ENCODE results near the gene IGSF5. TPM values are rescaled to one million over a fixed set of nuclear protein-coding genes. Genes with fewer than 3 reads are reported as not detected.

The IGSF5 gene
- total and polyA plus RNA-seq, 9 of the 15 experiments (the other 6 are each of a cell fraction or from before 2014, with no cell fraction given) = not detected

- no peak for TF ChIP-seq ZNF277 (CRISPR knock-in tag; IDR thresholded peaks at IDR 0.05; ENCODE audit: borderline replicate concordance)
- no peak for TF ChIP-seq POLR2H (tag; IDR thresholded peaks at IDR 0.05; ENCODE audit: low read depth)
- TF ChIP-seq NFYB (IDR thresholded peaks at IDR 0.05; ENCODE audit: extremely low read depth, insufficient read length) = no peak
- TF ChIP-seq POLR2A (conservative IDR thresholded peaks at IDR 0.05) = no peak
- no peak for TF ChIP-seq POLR2B (IDR thresholded peaks at IDR 0.05; ENCODE audit: low read depth, partially characterized antibody)
- TF ChIP-seq MBD2 (IDR thresholded peaks at IDR 0.05; ENCODE audit: borderline replicate concordance, low read depth) = no peak
Observed at GRCh38 chr21:39825250-39825649, 80.3 kb downstream of the IGSF5 start (continued).

GRCh38 chr21:39834543-39834942 is 89.6 kb downstream of the IGSF5 start:
- no TSS peak for BruUV-seq (replicated peaks)
- 0% methylated on average over 3 of the region's 4 CpGs for WGBS (ENCODE audit: insufficient coverage, low coverage, missing lambda C conversion rate)

More at GRCh38 chr21:39834543-39834942, 89.6 kb downstream of the IGSF5 start:
- FAIRE-seq (no peak), DNase-seq (ENCODE audit: extremely low read depth in 1 of 4, low spot score in 3 of 4) (no peak), ATAC-seq (no peak)
- Histone ChIP-seq H3K79me2 (ENCODE audit: control insufficient read depth, insufficient read depth, low read length) (no peaks in the 10 kb centered on the region), H3K9me1 (ENCODE audit: control insufficient read depth, insufficient read depth, low read length) (no peaks in the 10 kb centered on the region), H3K36me3 (ENCODE audit: control insufficient read depth, insufficient read depth, low read length) (no peaks in the 10 kb centered on the region), H3K27ac (ENCODE audit: extremely low read depth, low read depth, low read length) (no peak overlapping the region), H3K4me1 (replicated peaks in 1 of 2; ENCODE audit: control insufficient read depth in 2 of 2, insufficient read depth in 2 of 2, low read length in 2 of 2) (no peaks in the 10 kb centered on the region), H3K4me2 (ENCODE audit: insufficient read depth, low read length) (no peak overlapping the region), H3K9ac (ENCODE audit: insufficient read depth in 1 of 2, low read depth in 2 of 2, low read length in 2 of 2) (no peak overlapping the region), H4K20me1 (replicated peaks; ENCODE audit: control insufficient read depth, insufficient read depth, low read length) (no peaks in the 10 kb centered on the region), H3K4me3 (no peak overlapping the region), H3K9me3 (replicated peaks; ENCODE audit: control insufficient read depth, insufficient read depth, low read depth, low read length) (no peaks in the 10 kb centered on the region), H2AFZ (ENCODE audit: low read depth, low read length) (no peak overlapping the region), H3K27me3 (ENCODE audit: control insufficient read depth in 2 of 2, insufficient read depth in 2 of 2, low read length in 2 of 2) (no peaks in the 10 kb centered on the region)
- TF ChIP-seq TCF15 (CRISPR knock-in tag; IDR thresholded peaks at IDR 0.05) (no peak), BHLHE40 (IDR thresholded peaks at IDR 0.05; ENCODE audit: low read length) (no peak), ASH1L (IDR thresholded peaks at IDR 0.05; ENCODE audit: borderline replicate concordance, low read depth, partially characterized antibody) (no peak), ZNF76 (CRISPR knock-in tag; IDR thresholded peaks at IDR 0.05; ENCODE audit: borderline replicate concordance) (no peak)
- ChIA-PET CTCF (ENCODE audit: low intra/inter-chr PET ratio) (no interaction called here), POLR2A (no interaction called here)
- intact Hi-C loops (cut with micrococcal nuclease) (no loop called here), in situ Hi-C loops (cut with MboI) (no loop called here)
